GDM1 (cell line): ENCODE data around the gene COL28A1.

ENCODE experiments used
- DNase-seq: peaks from one replicate; lab custom pipeline; 2025; lab: John Stamatoyannopoulos, UW

Gene COL28A1

GRCh38 chr7:7535691-7536090, at the start of gene COL28A1:
Gene COL28A1 (minus strand): TSS chr7:7535873. CDS start chr7:7532875, 2,998 bp downstream.
- no peak for DNase-seq

GRCh38 chr7:7584653-7585052, 49.0 kb upstream of the COL28A1 start:
- no peak for DNase-seq

GRCh38 chr7:7583731-7584130, 48.1 kb upstream of the COL28A1 start:
- DNase-seq = no peak

- no peak for DNase-seq
These were observed 46.9 kb upstream of the COL28A1 start for GRCh38 chr7:7582596-7582995.

- DNase-seq = no peak
These were observed 46.0 kb upstream of the COL28A1 start for GRCh38 chr7:7581531-7582179.

- no peak for DNase-seq
These were observed 44.0 kb upstream of the COL28A1 start for GRCh38 chr7:7579638-7580037.

- DNase-seq = no peak
These were observed 42.2 kb upstream of the COL28A1 start for GRCh38 chr7:7577888-7578287.

GRCh38 chr7:7576344-7576743, 40.7 kb upstream of the COL28A1 start:
- DNase-seq = no peak

- DNase-seq = no peak
These were observed 38.0 kb upstream of the COL28A1 start for GRCh38 chr7:7573701-7574100.

GRCh38 chr7:7570584-7570983, 34.9 kb upstream of the COL28A1 start:
- DNase-seq = no peak

- no peak for DNase-seq
These were observed 33.9 kb upstream of the COL28A1 start for GRCh38 chr7:7569615-7570014.

- DNase-seq = no peak
These were observed 33.4 kb upstream of the COL28A1 start for GRCh38 chr7:7569081-7569527.

- no peak for DNase-seq
These were observed 32.9 kb upstream of the COL28A1 start for GRCh38 chr7:7568553-7568952.

GRCh38 chr7:7567898-7568531, 32.3 kb upstream of the COL28A1 start:
- no peak for DNase-seq

- peak; percentile 80 for DNase-seq
These were observed 31.3 kb upstream of the COL28A1 start, which contains the start of gene MIOS for GRCh38 chr7:7566651-7567611. Gene MIOS (plus strand): TSS chr7:7566884. CDS start chr7:7572476, 5,592 bp downstream.

- no peak for DNase-seq
These were observed 30.3 kb upstream of the COL28A1 start for GRCh38 chr7:7565746-7566650.

- no peak for DNase-seq
These were observed 29.5 kb upstream of the COL28A1 start for GRCh38 chr7:7565018-7565680.

GRCh38 chr7:7564323-7564780, 28.7 kb upstream of the COL28A1 start:
- DNase-seq = no peak

- no peak for DNase-seq
These were observed 28.1 kb upstream of the COL28A1 start for GRCh38 chr7:7563813-7564212.

- no peak for DNase-seq
These were observed 27.6 kb upstream of the COL28A1 start for GRCh38 chr7:7563269-7563668.

- DNase-seq = no peak
These were observed 27.1 kb upstream of the COL28A1 start for GRCh38 chr7:7562736-7563135.
